Measurements from ENCODE around the gene KIF23.

KIF23 gene

DNA sequence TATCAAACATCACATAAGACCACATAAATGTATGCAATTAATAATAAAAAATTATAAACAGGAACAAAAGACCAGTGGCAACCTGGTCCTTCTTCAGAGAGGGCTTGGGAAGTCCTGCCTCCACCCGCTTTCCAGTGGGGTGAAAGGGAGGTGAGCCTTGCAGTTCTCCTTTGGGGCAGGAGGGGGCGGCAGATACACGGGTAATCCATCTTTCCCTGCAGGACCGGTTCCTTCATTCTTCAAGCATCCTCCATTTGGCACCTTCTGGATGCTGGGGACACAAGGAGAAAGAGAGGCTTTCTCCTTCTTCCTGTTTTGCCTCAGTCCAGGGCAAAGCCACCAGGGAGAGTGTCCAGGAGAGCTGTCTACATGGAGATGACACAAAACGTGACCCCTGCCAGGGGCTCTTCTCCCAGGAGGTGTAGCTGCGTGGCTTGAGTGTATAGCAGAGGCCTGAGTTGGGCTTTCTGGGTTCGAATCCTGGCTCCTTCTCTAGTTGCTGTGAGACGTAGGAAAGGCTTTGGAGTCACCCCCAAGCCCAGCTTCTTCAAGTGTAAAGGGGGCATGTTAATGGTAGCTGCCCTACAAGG is 61.7 kb downstream of the KIF23 start:
- peak; percentile 82 for DNase-seq (ENCODE audit: extremely low spot score)
- ChIA-PET POLR2A (interaction anchor here (1.5 kb wide), 1 partner anchor 24 kb away, joined by 5 read pairs; no protein-coding TSS in a partner anchor), CTCF (interaction anchor here (0.7 to 3.8 kb wide), 6 partner anchors 9 to 1739 kb away, joined by 3 to 16 read pairs (median 4); no protein-coding TSS in a partner anchor)
- TF ChIP-seq HDGF (IDR thresholded peaks at IDR 0.05; ENCODE audit: borderline replicate concordance) (no peak), FOXA1 (IDR thresholded peaks at IDR 0.05) (no peak), SP1 (IDR thresholded peaks at IDR 0.05) (no peak), LEF1 (IDR thresholded peaks at IDR 0.05; ENCODE audit: borderline replicate concordance) (no peak), SUZ12 (IDR thresholded peaks at IDR 0.05) (no peak), ARNT (IDR thresholded peaks at IDR 0.05) (no peak), FOXK2 (IDR thresholded peaks at IDR 0.05) (no peak), ZNF384 (IDR thresholded peaks at IDR 0.05) (no peak)
- TF ChIP-seq, protein P1, sequence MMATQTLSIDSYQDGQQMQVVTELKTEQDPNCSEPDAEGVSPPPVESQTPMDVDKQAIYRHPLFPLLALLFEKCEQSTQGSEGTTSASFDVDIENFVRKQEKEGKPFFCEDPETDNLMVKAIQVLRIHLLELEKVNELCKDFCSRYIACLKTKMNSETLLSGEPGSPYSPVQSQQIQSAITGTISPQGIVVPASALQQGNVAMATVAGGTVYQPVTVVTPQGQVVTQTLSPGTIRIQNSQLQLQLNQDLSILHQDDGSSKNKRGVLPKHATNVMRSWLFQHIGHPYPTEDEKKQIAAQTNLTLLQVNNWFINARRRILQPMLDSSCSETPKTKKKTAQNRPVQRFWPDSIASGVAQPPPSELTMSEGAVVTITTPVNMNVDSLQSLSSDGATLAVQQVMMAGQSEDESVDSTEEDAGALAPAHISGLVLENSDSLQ (IDR thresholded peaks at IDR 0.05) = no peak

DNA sequence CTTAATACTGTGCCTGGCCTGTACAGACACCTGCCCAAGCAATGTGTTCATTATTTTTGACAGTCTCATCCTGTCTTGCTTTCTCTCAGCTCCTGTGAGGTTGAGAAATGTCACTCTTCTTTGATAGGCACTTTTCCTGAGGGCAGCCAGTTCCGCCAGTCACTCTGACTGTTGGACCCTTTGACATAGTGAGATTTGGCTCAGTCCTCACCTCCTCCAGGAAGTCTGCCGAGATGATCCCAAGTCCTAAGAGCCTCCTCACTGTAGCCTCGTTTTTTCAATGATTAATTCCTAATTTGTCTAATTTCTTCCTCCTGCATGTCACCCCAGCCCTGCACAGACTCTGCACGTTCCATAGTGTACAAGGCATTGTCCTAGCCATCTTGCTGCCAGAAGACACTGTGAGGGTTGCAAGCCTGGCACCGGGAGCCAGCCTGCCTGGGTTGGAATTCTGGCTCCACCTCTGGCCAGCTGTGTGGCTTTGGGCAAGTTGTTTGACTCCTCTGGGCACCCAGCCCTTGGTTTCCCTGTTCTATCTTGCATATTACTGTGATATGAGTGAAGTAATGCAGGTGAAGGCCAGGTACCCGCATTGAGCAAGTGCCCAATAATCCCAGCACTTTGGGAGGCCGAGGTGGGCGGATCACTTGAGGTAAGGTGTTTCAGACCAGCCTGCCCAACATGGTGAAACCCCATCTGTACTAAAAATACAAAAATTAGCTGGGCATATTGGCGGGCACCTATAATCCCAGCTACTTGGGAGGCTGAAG is 62.7 kb downstream of the KIF23 start:
- no peak for DNase-seq (ENCODE audit: extremely low spot score)
- ChIA-PET POLR2A (no interaction called here), CTCF (interaction anchor here (0.6 to 3.8 kb wide), 10 partner anchors 9 to 1011 kb away, joined by 3 to 16 read pairs (median 3); no protein-coding TSS in a partner anchor)
- TF ChIP-seq ELF4 (IDR thresholded peaks at IDR 0.05) (no peak), FOXM1 (IDR thresholded peaks at IDR 0.05; ENCODE audit: borderline replicate concordance) (no peak), FOXK2 (IDR thresholded peaks at IDR 0.05) (no peak), FOXA1 (IDR thresholded peaks at IDR 0.05) (no peak), CTBP1 (IDR thresholded peaks at IDR 0.05; ENCODE audit: borderline replicate concordance) (no peak), SP1 (IDR thresholded peaks at IDR 0.05) (no peak), L3MBTL2 (conservative IDR thresholded peaks at IDR 0.05) (no peak), SUZ12 (IDR thresholded peaks at IDR 0.05) (no peak), TARDBP (IDR thresholded peaks at IDR 0.05) (no peak), ZNF384 (IDR thresholded peaks at IDR 0.05) (no peak), HDGF (IDR thresholded peaks at IDR 0.05; ENCODE audit: borderline replicate concordance) (no peak), LEF1 (IDR thresholded peaks at IDR 0.05; ENCODE audit: borderline replicate concordance) (no peak), NFRKB (IDR thresholded peaks at IDR 0.05) (no peak), BHLHE40 (IDR thresholded peaks at IDR 0.05; ENCODE audit: borderline replicate concordance) (no peak), ARNT (IDR thresholded peaks at IDR 0.05) (no peak)
- TF ChIP-seq, protein P1 (IDR thresholded peaks at IDR 0.05) = no peak

DNA sequence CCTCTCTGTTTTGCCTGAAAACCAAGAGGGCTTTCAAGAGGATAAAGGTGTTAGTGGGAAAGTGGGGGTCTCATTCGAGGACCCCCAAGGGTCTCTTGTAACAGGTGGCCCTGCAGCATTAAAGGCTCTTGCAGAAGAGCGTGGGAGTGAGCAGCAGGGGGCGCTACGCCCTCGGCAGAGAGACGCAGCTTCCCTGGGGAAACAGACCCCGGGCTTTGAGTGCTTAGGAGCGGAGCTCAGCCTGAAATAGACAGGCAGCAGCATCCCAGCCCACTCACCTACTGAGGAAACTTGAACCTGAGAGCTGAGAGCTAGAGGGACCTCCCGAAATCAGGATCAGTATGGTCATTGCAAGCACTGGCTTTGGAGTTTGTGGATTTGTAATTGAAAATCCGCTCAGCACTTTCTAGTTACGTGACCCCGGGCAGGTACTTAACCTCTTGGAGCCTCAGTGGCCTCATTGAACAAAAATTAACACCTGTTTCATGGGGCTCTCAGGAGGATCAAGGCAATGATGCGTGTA is 64.2 kb downstream of the KIF23 start:
- peak; percentile 83 for DNase-seq (ENCODE audit: extremely low spot score)
- POLR2A ChIA-PET = no interaction called here
- TF ChIP-seq NFRKB (IDR thresholded peaks at IDR 0.05) (no peak), HDGF (IDR thresholded peaks at IDR 0.05; ENCODE audit: borderline replicate concordance) (no peak), LEF1 (IDR thresholded peaks at IDR 0.05; ENCODE audit: borderline replicate concordance) (no peak), CTBP1 (IDR thresholded peaks at IDR 0.05; ENCODE audit: borderline replicate concordance) (no peak), ARNT (IDR thresholded peaks at IDR 0.05) (no peak), ZNF384 (IDR thresholded peaks at IDR 0.05) (no peak), FOXM1 (IDR thresholded peaks at IDR 0.05; ENCODE audit: borderline replicate concordance) (no peak), SUZ12 (IDR thresholded peaks at IDR 0.05) (no peak), FOXK2 (IDR thresholded peaks at IDR 0.05) (no peak), TARDBP (IDR thresholded peaks at IDR 0.05) (no peak), BHLHE40 (IDR thresholded peaks at IDR 0.05; ENCODE audit: borderline replicate concordance) (no peak), L3MBTL2 (conservative IDR thresholded peaks at IDR 0.05) (no peak), FOXA1 (IDR thresholded peaks at IDR 0.05) (no peak), SP1 (IDR thresholded peaks at IDR 0.05) (no peak), ELF4 (IDR thresholded peaks at IDR 0.05) (no peak)
- TF ChIP-seq, protein P1 (IDR thresholded peaks at IDR 0.05) = no peak
- CTCF ChIA-PET = interaction anchor here (0.5 to 3.8 kb wide), 13 partner anchors 11 to 989 kb away, joined by 3 to 16 read pairs (median 4); partner anchors contain the start of gene TLE3

DNA sequence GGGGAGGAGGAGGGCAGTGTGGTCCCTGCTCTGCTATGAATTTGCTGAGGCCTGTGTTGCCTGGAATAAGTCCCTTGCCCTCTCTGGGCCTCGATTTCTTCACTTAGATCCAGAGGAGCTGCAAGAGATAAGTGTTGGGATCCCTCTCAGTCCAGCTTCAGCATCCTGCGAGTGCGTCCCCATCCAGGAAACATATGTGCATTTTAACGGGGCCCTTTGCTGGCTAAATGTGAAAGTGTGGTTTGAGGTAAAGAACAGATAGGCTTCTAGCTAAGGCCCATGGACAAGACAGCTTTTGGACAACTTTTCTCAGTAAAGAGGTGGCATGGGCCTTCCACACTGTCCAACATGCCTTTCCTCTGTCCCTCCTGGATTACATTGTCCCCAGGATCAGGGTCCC is 64.9 kb downstream of the KIF23 start:
- no peak for TF ChIP-seq BHLHE40 (IDR thresholded peaks at IDR 0.05; ENCODE audit: borderline replicate concordance)
- TF ChIP-seq ELF4 (IDR thresholded peaks at IDR 0.05) = no peak
- TF ChIP-seq, protein P1 (IDR thresholded peaks at IDR 0.05) = no peak
- no peak for TF ChIP-seq SUZ12 (IDR thresholded peaks at IDR 0.05)
- no peak for TF ChIP-seq FOXA1 (IDR thresholded peaks at IDR 0.05)
- TF ChIP-seq FOXK2 (IDR thresholded peaks at IDR 0.05) = no peak
- no peak for TF ChIP-seq L3MBTL2 (conservative IDR thresholded peaks at IDR 0.05)
- TF ChIP-seq SP1 (IDR thresholded peaks at IDR 0.05) = no peak
- no peak for TF ChIP-seq ARNT (IDR thresholded peaks at IDR 0.05)
- no peak for TF ChIP-seq FOXM1 (IDR thresholded peaks at IDR 0.05; ENCODE audit: borderline replicate concordance)
- no peak for TF ChIP-seq LEF1 (IDR thresholded peaks at IDR 0.05; ENCODE audit: borderline replicate concordance)
- TF ChIP-seq CTBP1 (IDR thresholded peaks at IDR 0.05; ENCODE audit: borderline replicate concordance) = no peak
- no peak for TF ChIP-seq HDGF (IDR thresholded peaks at IDR 0.05; ENCODE audit: borderline replicate concordance)
- TF ChIP-seq TARDBP (IDR thresholded peaks at IDR 0.05) = no peak
- TF ChIP-seq NFRKB (IDR thresholded peaks at IDR 0.05) = no peak
- TF ChIP-seq ZNF384 (IDR thresholded peaks at IDR 0.05) = no peak
- ChIA-PET POLR2A (no interaction called here), CTCF (interaction anchor here (0.8 to 2.1 kb wide), 2 partner anchors 16 to 409 kb away, joined by 3 to 12 read pairs; no protein-coding TSS in a partner anchor)
- DNase-seq (ENCODE audit: extremely low spot score) = no peak
